Calu3 (cell line): ENCODE measurements around the gene PLXNA4. TPM values are rescaled to one million over a fixed set of nuclear protein-coding genes. Genes with fewer than 3 reads are reported as not detected.

ENCODE experiments used
- BruUV-seq: library from RNA; stranded (reverse); fragments of 400-500 nt; replicated peaks from 2 replicates; lab custom pipeline; 2021; lab: Mats Ljungman, UMichigan
- CTCF ChIA-PET: fragments of 300-600 bp; sonication (Branson Sonifier 250); formaldehyde crosslinking; loops from one replicate; lab custom pipeline; 2022; ENCODE audit warnings: antibody characterized with exemption; lab: Charles Lee
- DNase-seq: peaks from one replicate; pipeline ENCODE4 v3.0.0; 2022
- H3K27ac Mint-ChIP-seq: one replicate; pipeline ENCODE4 v1.8.0; 2022; ENCODE audit warnings: mixed read lengths; ENCODE audit not compliant: unreplicated experiment
- H3K27me3 Mint-ChIP-seq: one replicate; pipeline ENCODE4 v1.8.0; 2022; ENCODE audit warnings: mixed read lengths; ENCODE audit not compliant: unreplicated experiment
- H3K36me3 Mint-ChIP-seq: one replicate; pipeline ENCODE4 v1.8.0; 2022; ENCODE audit warnings: mild to moderate bottlenecking, moderate library complexity, mixed read lengths; ENCODE audit not compliant: insufficient read depth, unreplicated experiment
- H3K4me1 Mint-ChIP-seq: one replicate; pipeline ENCODE4 v1.8.0; 2022; ENCODE audit warnings: mild to moderate bottlenecking, low read depth, mixed read lengths; ENCODE audit not compliant: unreplicated experiment
- H3K4me3 Mint-ChIP-seq: one replicate; pipeline ENCODE4 v1.8.0; 2022; ENCODE audit warnings: mild to moderate bottlenecking, low read depth, moderate library complexity, mixed read lengths; ENCODE audit not compliant: unreplicated experiment
- H3K9me3 Mint-ChIP-seq: one replicate; pipeline ENCODE4 v1.8.0; 2022; ENCODE audit warnings: low read depth, mixed read lengths; ENCODE audit not compliant: unreplicated experiment
- intact Hi-C: fragments of 100-400 bp; cut with micrococcal nuclease; formaldehyde crosslinking; loops from one replicate; pipeline ENCODE4 v1.10.0; 2022; ENCODE audit not compliant: unreplicated experiment
- total RNA-seq: library from RNA; stranded (reverse); gene quantifications from 2 replicates; pipeline ENCODE4 v1.2.3, GENCODE V29; 2022
- TF ChIP-seq, protein P1 (sequence below): fragments of 200-600 bp; IDR thresholded peaks from one replicate; pipeline ENCODE4 v1.8.0; 2022; ENCODE audit warnings: antibody characterized with exemption; ENCODE audit not compliant: unreplicated experiment

The PLXNA4 gene
- total RNA-seq, 1 experiment from 2014 or later = not detected

DNA sequence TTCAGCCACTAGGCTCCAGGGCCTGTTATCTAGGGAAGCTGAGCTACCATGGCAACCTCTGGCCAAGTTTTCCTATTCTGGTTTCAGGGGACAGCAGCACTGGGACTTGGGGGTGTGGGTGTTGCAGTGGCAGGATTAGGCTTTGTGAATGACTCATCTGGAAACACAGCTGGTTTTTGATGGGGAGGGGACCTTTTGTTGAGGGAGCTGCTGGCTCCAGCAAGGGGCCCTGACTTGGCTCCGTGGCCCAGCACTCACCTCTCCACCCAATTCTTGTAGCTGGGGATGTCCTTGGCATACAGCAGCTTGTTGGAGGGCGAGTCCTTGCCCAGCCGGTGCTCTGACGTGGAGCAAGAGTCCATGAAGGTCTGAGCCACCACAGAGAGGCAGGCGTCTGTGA lies 435.9 kb downstream of the PLXNA4 start:
- TF ChIP-seq, protein P1, sequence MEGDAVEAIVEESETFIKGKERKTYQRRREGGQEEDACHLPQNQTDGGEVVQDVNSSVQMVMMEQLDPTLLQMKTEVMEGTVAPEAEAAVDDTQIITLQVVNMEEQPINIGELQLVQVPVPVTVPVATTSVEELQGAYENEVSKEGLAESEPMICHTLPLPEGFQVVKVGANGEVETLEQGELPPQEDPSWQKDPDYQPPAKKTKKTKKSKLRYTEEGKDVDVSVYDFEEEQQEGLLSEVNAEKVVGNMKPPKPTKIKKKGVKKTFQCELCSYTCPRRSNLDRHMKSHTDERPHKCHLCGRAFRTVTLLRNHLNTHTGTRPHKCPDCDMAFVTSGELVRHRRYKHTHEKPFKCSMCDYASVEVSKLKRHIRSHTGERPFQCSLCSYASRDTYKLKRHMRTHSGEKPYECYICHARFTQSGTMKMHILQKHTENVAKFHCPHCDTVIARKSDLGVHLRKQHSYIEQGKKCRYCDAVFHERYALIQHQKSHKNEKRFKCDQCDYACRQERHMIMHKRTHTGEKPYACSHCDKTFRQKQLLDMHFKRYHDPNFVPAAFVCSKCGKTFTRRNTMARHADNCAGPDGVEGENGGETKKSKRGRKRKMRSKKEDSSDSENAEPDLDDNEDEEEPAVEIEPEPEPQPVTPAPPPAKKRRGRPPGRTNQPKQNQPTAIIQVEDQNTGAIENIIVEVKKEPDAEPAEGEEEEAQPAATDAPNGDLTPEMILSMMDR = no peak
- H3K36me3 Mint-ChIP-seq = no peaks in the 10 kb centered on the region
- intact Hi-C loops = no loop called here
- H3K9me3 Mint-ChIP-seq = no peaks in the 10 kb centered on the region
- no peak overlapping the region for H3K27ac Mint-ChIP-seq
- DNase-seq = no peak
- H3K4me1 Mint-ChIP-seq = no peaks in the 10 kb centered on the region
- no peak overlapping the region for H3K4me3 Mint-ChIP-seq
- CTCF ChIA-PET = interaction anchor here (0.6 kb wide), 1 partner anchor 565 kb away, joined by 3 read pairs; no protein-coding TSS in a partner anchor
- H3K27me3 Mint-ChIP-seq = peaks cover 50% of the 10 kb centered on the region
- BruUV-seq = no TSS peak

GRCh38 chr7:132138817-132139216 lies 437.5 kb downstream of the PLXNA4 start:
- TF ChIP-seq, protein P1 = no peak
- no peaks in the 10 kb centered on the region for H3K9me3 Mint-ChIP-seq
- no peak overlapping the region for H3K27ac Mint-ChIP-seq
- H3K4me3 Mint-ChIP-seq = no peak overlapping the region
- peaks cover 47% of the 10 kb centered on the region for H3K27me3 Mint-ChIP-seq
- CTCF ChIA-PET = no interaction called here
- BruUV-seq = no TSS peak
- DNase-seq = peak; percentile 16
- no peaks in the 10 kb centered on the region for H3K4me1 Mint-ChIP-seq
- intact Hi-C loops = no loop called here
- H3K36me3 Mint-ChIP-seq = no peaks in the 10 kb centered on the region

GRCh38 chr7:132137681-132138080 lies 438.6 kb downstream of the PLXNA4 start:
- no peaks in the 10 kb centered on the region for H3K36me3 Mint-ChIP-seq
- CTCF ChIA-PET = no interaction called here
- H3K4me1 Mint-ChIP-seq = no peaks in the 10 kb centered on the region
- no peak overlapping the region for H3K4me3 Mint-ChIP-seq
- H3K27ac Mint-ChIP-seq = no peak overlapping the region
- peaks cover 55% of the 10 kb centered on the region for H3K27me3 Mint-ChIP-seq
- intact Hi-C loops = no loop called here
- BruUV-seq = no TSS peak
- TF ChIP-seq, protein P1 = no peak
- no peaks in the 10 kb centered on the region for H3K9me3 Mint-ChIP-seq
- DNase-seq = no peak

- DNase-seq = peak; percentile 34
- CTCF ChIA-PET = no interaction called here
- Mint-ChIP-seq H3K4me3 (no peak overlapping the region), H3K36me3 (no peaks in the 10 kb centered on the region), H3K27ac (no peak overlapping the region), H3K27me3 (peaks cover 64% of the 10 kb centered on the region), H3K4me1 (no peaks in the 10 kb centered on the region), H3K9me3 (no peaks in the 10 kb centered on the region)
- intact Hi-C loops = no loop called here
- BruUV-seq = no TSS peak
- TF ChIP-seq, protein P1 = no peak
These were observed 440.4 kb downstream of the PLXNA4 start for GRCh38 chr7:132135746-132136385.
